GM23338 (cell line): ENCODE data around the gene ARHGEF10L. TPM values are rescaled to one million over a fixed set of nuclear protein-coding genes. Genes with fewer than 3 reads are reported as not detected.
A peak's percentile ranks its signal among the peaks of the same experiment; 100 is the strongest.

Experiments
- ATAC-seq: fragments of 200-7000 bp; cut with Tn5 transposase; 3 replicates; pipeline ENCODE4 v1.9.1; 2020
- DNase-seq: peaks from one replicate; pipeline ENCODE4 v3.0.0-alpha.2; 2015; ENCODE audit warnings: low spot score
- H2AFZ ChIP-seq: fragments of 200-600 bp; sonication (generic); 2 replicates; pipeline ENCODE4 v1.8.0; 2016; ENCODE audit warnings: antibody characterized with exemption, mild to moderate bottlenecking, moderate library complexity
- H3F3A ChIP-seq: fragments of 200-600 bp; sonication (generic); replicated peaks from 2 replicates; pipeline ENCODE4 v1.8.0; 2017; ENCODE audit warnings: antibody characterized with exemption, mixed run types, low read depth
- H3K27ac ChIP-seq: fragments of 200-600 bp; sonication (generic); 2 replicates; pipeline ENCODE4 v1.6.1; 2016; ENCODE audit warnings: low read depth
- H3K27me3 ChIP-seq: fragments of 200-600 bp; sonication (generic); 2 replicates; pipeline ENCODE4 v1.8.0; 2016; ENCODE audit warnings: mild to moderate bottlenecking, mixed run types, moderate library complexity; ENCODE audit not compliant: insufficient read depth
- H3K36me3 ChIP-seq: fragments of 200-600 bp; sonication (generic); 2 replicates; pipeline ENCODE4 v1.8.0; 2016; ENCODE audit warnings: mild to moderate bottlenecking; ENCODE audit not compliant: insufficient read depth
- H3K4me1 ChIP-seq: fragments of 200-600 bp; sonication (generic); 2 replicates; pipeline ENCODE4 v1.8.0; 2016; ENCODE audit warnings: mild to moderate bottlenecking, moderate library complexity; ENCODE audit not compliant: insufficient read depth
- H3K4me2 ChIP-seq: fragments of 200-600 bp; sonication (generic); 2 replicates; pipeline ENCODE4 v1.7.1; 2017; ENCODE audit warnings: mixed run types
- H3K4me3 ChIP-seq: fragments of 200-600 bp; sonication (generic); 2 replicates; pipeline ENCODE4 v1.6.1; 2016; ENCODE audit warnings: mixed run types
- H3K79me2 ChIP-seq: fragments of 200-600 bp; sonication (generic); replicated peaks from 2 replicates; pipeline ENCODE4 v1.8.0; 2017; ENCODE audit warnings: mild to moderate bottlenecking; ENCODE audit not compliant: insufficient read depth
- H3K9me2 ChIP-seq: fragments of 200-600 bp; sonication (generic); 2 replicates; pipeline ENCODE4 v1.8.0; 2017; ENCODE audit not compliant: insufficient read depth
- H4K20me1 ChIP-seq: fragments of 200-600 bp; sonication (generic); replicated peaks from 2 replicates; pipeline ENCODE4 v1.8.0; 2017; ENCODE audit warnings: mild to moderate bottlenecking; ENCODE audit not compliant: insufficient read depth
- H3K27ac Mint-ChIP-seq: 2 replicates; pipeline ENCODE4 v1.8.0; 2020; ENCODE audit warnings: inconsistent platforms, mild to moderate bottlenecking, moderate library complexity, mixed read lengths
- H3K27me3 Mint-ChIP-seq: 3 replicates; pipeline ENCODE4 v1.8.0; 2022; ENCODE audit warnings: low read depth, mild to moderate bottlenecking, moderate library complexity, mixed read lengths, inconsistent platforms; ENCODE audit not compliant: insufficient read depth, poor library complexity
- H3K36me3 Mint-ChIP-seq: 3 replicates; pipeline ENCODE4 v1.8.0; 2021; ENCODE audit warnings: low read depth, mild to moderate bottlenecking, inconsistent platforms, moderate library complexity, mixed read lengths
- H3K4me1 Mint-ChIP-seq: 3 replicates; pipeline ENCODE4 v1.8.0; 2020; ENCODE audit warnings: mild to moderate bottlenecking, inconsistent platforms, mixed read lengths
- H3K4me3 Mint-ChIP-seq: 3 replicates; pipeline ENCODE4 v1.8.0; 2021; ENCODE audit warnings: moderate library complexity, mild to moderate bottlenecking, inconsistent platforms, mixed read lengths
- H3K9me3 Mint-ChIP-seq: 3 replicates; pipeline ENCODE4 v1.8.0; 2020; ENCODE audit warnings: moderate library complexity, mild to moderate bottlenecking, inconsistent platforms, mixed read lengths
- POLR2AphosphoS5 ChIP-seq: IDR thresholded peaks from 2 replicates; pipeline ENCODE4 v1.6.1; 2016; ENCODE audit warnings: antibody characterized with exemption, low read depth
- ZNF462 ChIP-seq: fragments of 250-450 bp; sonication (Bioruptor Pico); IDR thresholded peaks from 2 replicates; pipeline ENCODE4 v1.5.0; 2020; ENCODE audit warnings: mild to moderate bottlenecking, moderate library complexity
- polyA plus RNA-seq: library from polyadenylated mRNA; unstranded; fragments of >200 nt; fragmentation: Nextera tagmentation; extraction: Ambion mirVana; gene quantifications from 2 replicates; pipeline ENCODE4 v1.2.1, GENCODE V29; 2016
- total RNA-seq: library from RNA; depleted of rRNA; stranded (reverse); fragments of >200 nt; shearing (Covaris generic); gene quantifications from 2 replicates; pipeline ENCODE4 v1.2.3, GENCODE V29; 2014

ARHGEF10L gene
- total and polyA plus RNA-seq, 2 experiments from 2014 or later, result 12.1 to 46.8 TPM

- no peak for TF ChIP-seq ZNF462
Observed at GRCh38 chr1:17520041-17520440, 19.5 kb upstream of the ARHGEF10L start (continued).

- H3K4me1 ChIP-seq, result peaks cover 37% of the 10 kb centered on the region
- peaks cover 17% of the 10 kb centered on the region; the same call in 1 of the 2 replicates for H3F3A ChIP-seq
- H3K27ac ChIP-seq, result 0 out of 2 replicates have a peak overlapping the region, but pooled peaks have one; percentile 39
- no peak for ATAC-seq
- Mint-ChIP-seq H3K27ac (no peak overlapping the region; the same call in 1 of the 2 replicates), H3K36me3 (no peaks in the 10 kb centered on the region), H3K4me1 (peaks cover 44% of the 10 kb centered on the region), H3K4me3 (no peak overlapping the region), H3K27me3 (peaks cover 14% of the 10 kb centered on the region), H3K9me3 (no peaks in the 10 kb centered on the region)
- peak overlapping the region; percentile 32; the same call in 1 of the 2 replicates for H3K4me2 ChIP-seq
- no peak overlapping the region for H3K4me3 ChIP-seq
- no peak for DNase-seq
- no peaks in the 10 kb centered on the region for H3K9me2 ChIP-seq
- TF ChIP-seq POLR2AphosphoS5, result no peak
- no peaks in the 10 kb centered on the region for H3K79me2 ChIP-seq
- H2AFZ ChIP-seq, result peak overlapping the region; percentile 81
- H4K20me1 ChIP-seq, result no peaks in the 10 kb centered on the region
- no peaks in the 10 kb centered on the region for H3K27me3 ChIP-seq
- no peaks in the 10 kb centered on the region for H3K36me3 ChIP-seq
Observed at GRCh38 chr1:17520473-17521319, 18.8 kb upstream of the ARHGEF10L start.
